Gastroesophageal sphincter (tissue), 4 donors: ENCODE data around the gene ARPP19. TPM values are rescaled to one million over a fixed set of nuclear protein-coding genes. Genes with fewer than 3 reads are reported as not detected.

Experiments
- ATAC-seq: fragments of 150-250 bp; one replicate; pipeline ENCODE4 v1.9.1; 2016; ENCODE audit warnings: mild to moderate bottlenecking, moderate library complexity
- H3K27ac ChIP-seq, 4 donors: fragments of 200-600 bp; sonication (generic) in 3 of 4; 1 replicate in 3 of 4; 2 replicates in 1 of 4; pipeline ENCODE4 v1.5.1; 2016 to 2019
- H3K27me3 ChIP-seq: fragments of 200-600 bp; sonication (generic); one replicate; pipeline ENCODE4 v1.5.1; 2019
- H3K36me3 ChIP-seq, 2 donors: fragments of 200-600 bp; sonication (generic); one replicate each; pipeline ENCODE4 v1.5.1; 2019; ENCODE audit warnings: control low read depth in 1 of 2
- H3K4me1 ChIP-seq, 3 donors: fragments of 200-600 bp; sonication (generic); 1 replicate in 2 of 3; 2 replicates in 1 of 3; pipeline ENCODE4 v1.5.1; 2016 to 2019; ENCODE audit warnings: control low read depth in 2 of 3
- H3K4me3 ChIP-seq, 2 donors: fragments of 200-600 bp; sonication (generic); one replicate each; pipeline ENCODE4 v1.5.1; 2019; ENCODE audit warnings: mild to moderate bottlenecking in 1 of 2, moderate library complexity in 1 of 2
- H3K9me3 ChIP-seq, 3 donors: fragments of 200-600 bp; sonication (generic); one replicate each; pipeline ENCODE4 v1.5.1; 2017 to 2019; ENCODE audit warnings: control low read depth in 2 of 3
- EP300 ChIP-seq: sonication (generic); formaldehyde crosslinking; IDR thresholded peaks from one replicate; pipeline ENCODE4 v1.6.1; 2017; ENCODE audit warnings: antibody characterized with exemption, mild to moderate bottlenecking
- POLR2A ChIP-seq, 2 donors: fragments of 450-650 bp; IDR thresholded peaks; one replicate each; pipeline ENCODE4 v1.6.1; 2017; ENCODE audit warnings: antibody characterized with exemption in 2 of 2, mild to moderate bottlenecking in 2 of 2, moderate library complexity in 1 of 2
- POLR2AphosphoS5 ChIP-seq: sonication (generic); formaldehyde crosslinking; IDR thresholded peaks from one replicate; pipeline ENCODE4 v1.6.1; 2017; ENCODE audit warnings: antibody characterized with exemption
- WGBS, 2 donors: methylation state at CpG; one replicate each; pipeline ENCODE4 v1.1.5; 2018; ENCODE audit warnings: low coverage in 1 of 2; 5-methylcytosine and 5-hydroxymethylcytosine counted together
- total RNA-seq, 4 donors: library from RNA; depleted of rRNA; stranded (reverse); fragments of >200 nt; gene quantifications; one replicate each; pipeline ENCODE4 v1.1.0, GENCODE V29; 2016
- TF ChIP-seq, protein P1 (sequence below), 4 experiments: fragments of 200-600 bp in 2 of 4; fragments of 450-650 bp in 2 of 4; sonication (generic) in 1 of 4; IDR thresholded peaks; one replicate each; pipeline ENCODE4 v1.5.1; 2017 to 2019; ENCODE audit warnings: antibody characterized with exemption in 4 of 4, mild to moderate bottlenecking in 2 of 4, moderate library complexity in 2 of 4

The ARPP19 gene
- 100 to 1,000 TPM; 172 to 226 (median 193) TPM for total RNA-seq

DNA sequence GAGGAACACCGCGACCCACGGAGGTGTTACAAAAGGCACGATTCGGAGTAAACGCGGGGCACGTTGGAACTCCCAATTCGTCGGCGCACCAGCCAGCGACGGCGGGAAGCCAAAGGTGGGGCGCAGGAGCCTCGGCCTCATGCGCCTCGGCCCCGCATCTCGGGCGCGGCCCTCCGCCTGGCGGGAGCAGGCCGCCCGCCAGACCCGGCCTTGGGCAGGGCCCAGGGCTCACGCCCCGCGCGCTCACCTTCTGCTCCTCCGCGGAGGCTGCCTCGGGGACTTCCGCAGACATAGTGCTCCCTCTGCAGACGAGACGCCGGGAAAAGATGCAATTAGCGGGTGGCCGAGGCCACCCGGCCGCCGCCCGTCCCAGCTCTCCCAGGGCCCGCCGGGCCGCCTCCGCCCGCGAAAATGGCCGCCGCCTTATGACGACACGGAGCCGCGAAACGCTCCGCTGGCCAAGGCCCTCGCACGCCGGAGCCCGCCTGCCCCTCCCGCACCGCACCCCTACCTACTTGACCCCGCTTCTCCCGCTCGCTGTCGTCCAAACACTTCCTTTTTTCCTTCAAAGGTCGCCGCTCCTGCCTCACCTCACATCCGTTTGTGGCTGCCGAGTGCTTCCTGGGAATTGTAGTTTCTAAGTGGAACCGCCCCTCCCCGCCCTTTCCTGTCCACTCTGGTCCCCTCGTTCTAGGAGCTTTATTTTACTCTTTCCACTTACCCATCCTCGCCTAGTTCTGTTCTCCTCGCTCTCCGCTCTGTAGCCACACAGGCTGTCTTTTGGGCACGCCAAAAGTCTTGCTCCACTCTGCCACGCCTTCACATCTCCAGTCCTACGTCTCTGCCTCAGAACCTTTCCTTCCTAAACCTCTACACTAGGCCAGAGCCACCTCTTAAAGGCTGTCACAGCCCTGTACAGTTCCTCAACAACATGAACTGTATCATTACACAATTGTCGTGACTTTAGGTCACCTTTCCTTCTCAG lies at the start of gene ARPP19:
Gene ARPP19, minus strand, starts transcription at position 430 of the 985 bp plus-strand sequence. Its CDS starts 138 bp downstream, at position 292.
- Histone ChIP-seq H3K4me1 (peaks cover 0 to 41% (median 3%) of the 10 kb centered on the region in 3 donors), H3K27me3 (no peaks in the 10 kb centered on the region), H3K9me3 (no peaks in the 10 kb centered on the region), H3K36me3 (no peaks in the 10 kb centered on the region), H3K4me3 (peak within 1 kb of the TSS; percentile 67 to 76), H3K27ac (peak within 1 kb of the TSS; percentile 83 to 91 (median 90))
- ATAC-seq: peak; percentile 95
- WGBS, 2 donors: 13 to 29% methylated on average over 13 to 26 of the region's 82 CpGs
- TF ChIP-seq EP300 (no peak), POLR2AphosphoS5 (peak; percentile 78), POLR2A (IDR thresholded peaks at IDR 0.05) (peak; percentile 72 to 81)
- TF ChIP-seq, protein P1, sequence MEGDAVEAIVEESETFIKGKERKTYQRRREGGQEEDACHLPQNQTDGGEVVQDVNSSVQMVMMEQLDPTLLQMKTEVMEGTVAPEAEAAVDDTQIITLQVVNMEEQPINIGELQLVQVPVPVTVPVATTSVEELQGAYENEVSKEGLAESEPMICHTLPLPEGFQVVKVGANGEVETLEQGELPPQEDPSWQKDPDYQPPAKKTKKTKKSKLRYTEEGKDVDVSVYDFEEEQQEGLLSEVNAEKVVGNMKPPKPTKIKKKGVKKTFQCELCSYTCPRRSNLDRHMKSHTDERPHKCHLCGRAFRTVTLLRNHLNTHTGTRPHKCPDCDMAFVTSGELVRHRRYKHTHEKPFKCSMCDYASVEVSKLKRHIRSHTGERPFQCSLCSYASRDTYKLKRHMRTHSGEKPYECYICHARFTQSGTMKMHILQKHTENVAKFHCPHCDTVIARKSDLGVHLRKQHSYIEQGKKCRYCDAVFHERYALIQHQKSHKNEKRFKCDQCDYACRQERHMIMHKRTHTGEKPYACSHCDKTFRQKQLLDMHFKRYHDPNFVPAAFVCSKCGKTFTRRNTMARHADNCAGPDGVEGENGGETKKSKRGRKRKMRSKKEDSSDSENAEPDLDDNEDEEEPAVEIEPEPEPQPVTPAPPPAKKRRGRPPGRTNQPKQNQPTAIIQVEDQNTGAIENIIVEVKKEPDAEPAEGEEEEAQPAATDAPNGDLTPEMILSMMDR (IDR thresholded peaks at IDR 0.05): peak in 1 of 4 experiments; percentile 45

GRCh38 chr15:52617026-52617425 lies 48.2 kb upstream of the ARPP19 start:
- no peak for TF ChIP-seq POLR2AphosphoS5
- TF ChIP-seq EP300: no peak
- TF ChIP-seq, protein P1 (IDR thresholded peaks at IDR 0.05): no peak
- no peak for TF ChIP-seq POLR2A (IDR thresholded peaks at IDR 0.05)

DNA sequence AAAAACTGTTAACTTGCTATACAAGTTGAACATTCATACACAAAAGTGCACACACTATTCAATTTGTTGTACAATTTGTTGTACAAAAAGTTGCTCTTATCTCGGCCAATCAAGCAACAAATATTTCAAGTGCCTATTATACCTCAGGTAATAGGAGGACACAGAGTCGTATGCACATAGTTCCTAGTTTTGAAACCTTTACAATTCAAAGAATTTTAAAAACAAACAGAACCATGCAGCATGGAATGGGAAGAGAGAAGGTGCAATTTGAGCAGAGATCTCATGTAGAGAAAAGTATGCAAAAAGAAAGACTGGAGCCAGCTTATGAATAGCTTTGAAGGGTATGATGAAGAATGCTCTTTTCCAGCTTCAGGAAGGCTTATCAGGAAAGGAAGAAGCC lies 46.5 kb upstream of the ARPP19 start:
- Histone ChIP-seq H3K4me1 (no peaks in the 10 kb centered on the region), H3K27ac (no peak overlapping the region), H3K9me3 (no peaks in the 10 kb centered on the region), H3K27me3 (no peaks in the 10 kb centered on the region), H3K36me3 (peaks cover 0 to 90% of the 10 kb centered on the region in 2 donors), H3K4me3 (no peak overlapping the region)
- TF ChIP-seq, protein P1 (IDR thresholded peaks at IDR 0.05): no peak
- TF ChIP-seq EP300 (no peak), POLR2AphosphoS5 (no peak), POLR2A (IDR thresholded peaks at IDR 0.05) (no peak)
- WGBS, 2 donors: 72 to 79% methylated on average over 2 of the region's 2 CpGs
- no peak for ATAC-seq

More at GRCh38 chr15:52617026-52617425, 48.2 kb upstream of the ARPP19 start:
- no peaks in the 10 kb centered on the region for H3K4me1 ChIP-seq
- no peaks in the 10 kb centered on the region for H3K27me3 ChIP-seq
- no peaks in the 10 kb centered on the region for H3K9me3 ChIP-seq
- ATAC-seq: no peak
- no peak overlapping the region for H3K27ac ChIP-seq
- H3K4me3 ChIP-seq: no peak overlapping the region
- 88 to 89% methylated on average over 1 of the region's 1 CpG for WGBS, 2 donors
- H3K36me3 ChIP-seq: peaks cover 0 to 90% of the 10 kb centered on the region in 2 donors

GRCh38 chr15:52609593-52609992 lies 40.8 kb upstream of the ARPP19 start:
- no peak overlapping the region for H3K27ac ChIP-seq
- H3K4me3 ChIP-seq: no peak overlapping the region
- no peaks in the 10 kb centered on the region for H3K27me3 ChIP-seq
- 91 to 93% methylated on average over 4 to 5 of the region's 5 CpGs for WGBS, 2 donors
- peaks cover 2 to 90% of the 10 kb centered on the region in 2 donors for H3K36me3 ChIP-seq
- no peaks in the 10 kb centered on the region for H3K9me3 ChIP-seq
- no peak for ATAC-seq
- H3K4me1 ChIP-seq: no peaks in the 10 kb centered on the region
- TF ChIP-seq POLR2A (IDR thresholded peaks at IDR 0.05) (no peak), POLR2AphosphoS5 (no peak), EP300 (no peak)
- TF ChIP-seq, protein P1 (IDR thresholded peaks at IDR 0.05): no peak
